Activated T-cell treated with anti-CD3 and anti-CD28 coated beads for 1 hour (primary cell): ENCODE results near the gene SORBS2.
"Not testable (repeated sequence)": the region's sequence is repeated elsewhere in the genome, so short reads cannot be mapped to it uniquely, and the experiment has no call there.

ENCODE experiments used
- DNase-seq: peaks from one replicate; pipeline ENCODE4 v3.0.0-alpha.2; 2020; ENCODE audit warnings: low read depth

SORBS2 gene

GRCh38 chr4:185585211-185585610 is 226.8 kb downstream of the SORBS2 start:
- DNase-seq, result no peak

- DNase-seq, result no peak
Measured at GRCh38 chr4:185583813-185584212, 228.2 kb downstream of the SORBS2 start.

- no peak for DNase-seq
Measured at GRCh38 chr4:185582651-185583400, 229.2 kb downstream of the SORBS2 start.

- no peak for DNase-seq
Measured at GRCh38 chr4:185580699-185581098, 231.3 kb downstream of the SORBS2 start.

- DNase-seq, result no peak
Measured at GRCh38 chr4:185578284-185578683, 233.7 kb downstream of the SORBS2 start.

- DNase-seq, result no peak
Measured at GRCh38 chr4:185576962-185577950, 234.7 kb downstream of the SORBS2 start.

GRCh38 chr4:185576314-185576961 is 235.6 kb downstream of the SORBS2 start:
- DNase-seq, result no peak

- no peak for DNase-seq
Measured at GRCh38 chr4:185573651-185574199, 238.3 kb downstream of the SORBS2 start.

- DNase-seq, result no peak
Measured at GRCh38 chr4:185570727-185571126, 241.3 kb downstream of the SORBS2 start.

- no peak for DNase-seq
Measured at GRCh38 chr4:185567381-185568376, 244.3 kb downstream of the SORBS2 start.

GRCh38 chr4:185566972-185567371 is 245.0 kb downstream of the SORBS2 start:
- no peak for DNase-seq

- DNase-seq, result no peak
Measured at GRCh38 chr4:185566425-185566824, 245.6 kb downstream of the SORBS2 start.

- no peak for DNase-seq
Measured at GRCh38 chr4:185565696-185566095, 246.3 kb downstream of the SORBS2 start.

GRCh38 chr4:185564349-185564748 is 247.6 kb downstream of the SORBS2 start:
- DNase-seq, result no peak

GRCh38 chr4:185562531-185562930 is 249.5 kb downstream of the SORBS2 start:
- no peak for DNase-seq

GRCh38 chr4:185560316-185560715 is 251.7 kb downstream of the SORBS2 start:
- no peak for DNase-seq

GRCh38 chr4:185559915-185560281 is 252.1 kb downstream of the SORBS2 start:
- DNase-seq, result no peak

- not testable (repeated sequence) for DNase-seq
Measured at GRCh38 chr4:185559251-185559914, 252.6 kb downstream of the SORBS2 start.

GRCh38 chr4:185554365-185555126 is 257.4 kb downstream of the SORBS2 start:
- no peak for DNase-seq

- no peak for DNase-seq
Measured at GRCh38 chr4:185552254-185552653, 259.7 kb downstream of the SORBS2 start.
